HEK293 (cell line): Measurements from ENCODE around the gene ZSCAN20.

ENCODE experiments used
- CTCF ChIA-PET: fragments of 350-600 bp; formaldehyde crosslinking; extraction: SDS; loops from one replicate; lab custom pipeline; 2021; ENCODE audit warnings: antibody characterized with exemption; lab: Yijun Ruan, JAX
- POLR2A ChIA-PET: fragments of 300-600 bp; formaldehyde crosslinking; extraction: SDS; loops from one replicate; lab custom pipeline; 2020; ENCODE audit warnings: antibody characterized with exemption, inconsistent platforms; lab: Yijun Ruan, JAX
- H3K27ac ChIP-seq: fragments of 200-500 bp; sonication (Bioruptor generic); 2 replicates; pipeline ENCODE4 v1.5.1; 2014; ENCODE audit warnings: low read depth, low read length, control low read depth, inconsistent platforms; ENCODE audit errors: extremely low read depth
- H3K36me3 ChIP-seq, 2 experiments: fragments of 200-500 bp in 1 of 2; sonication (Bioruptor generic) in 1 of 2; 1 replicate in 1 of 2; 2 replicates in 1 of 2; pipeline ENCODE4 v1.5.1; 2014 to 2017; ENCODE audit warnings: inconsistent platforms in 2 of 2, low read length in 2 of 2; ENCODE audit not compliant: control insufficient read depth in 2 of 2, insufficient read depth in 1 of 2
- H3K4me1 ChIP-seq: fragments of 200-500 bp; sonication (Bioruptor generic); 2 replicates; pipeline ENCODE4 v1.5.1; 2014; ENCODE audit warnings: mild to moderate bottlenecking, low read length, inconsistent platforms; ENCODE audit not compliant: control insufficient read depth, insufficient read depth
- H3K4me3 ChIP-seq: 2 replicates; pipeline ENCODE4 v1.5.1; 2011; ENCODE audit warnings: low read depth, mild to moderate bottlenecking, control low read depth, low read length, moderate library complexity
- H3K9me3 ChIP-seq: fragments of 200-500 bp; sonication (Bioruptor generic); 2 replicates; pipeline ENCODE4 v1.5.1; 2014; ENCODE audit warnings: low read depth, low read length, inconsistent platforms; ENCODE audit not compliant: control insufficient read depth, insufficient read depth
- FEZF1 ChIP-seq: fragments of 450-650 bp; formaldehyde crosslinking; IDR thresholded peaks from 2 replicates; pipeline ENCODE4 v1.5.1; 2016; ENCODE audit warnings: missing biosample characterization, missing genetic modification characterization
- HIC1 ChIP-seq: fragments of 450-650 bp; formaldehyde crosslinking; IDR thresholded peaks from 2 replicates; pipeline ENCODE4 v1.5.1; 2016; ENCODE audit warnings: missing biosample characterization, missing genetic modification characterization
- KLF1 ChIP-seq: fragments of 450-650 bp; formaldehyde crosslinking; IDR thresholded peaks from 2 replicates; pipeline ENCODE4 v1.5.1; 2016; ENCODE audit warnings: missing biosample characterization, missing genetic modification characterization
- KLF8 ChIP-seq: fragments of 450-650 bp; formaldehyde crosslinking; IDR thresholded peaks from 2 replicates; pipeline ENCODE4 v1.5.1; 2016; ENCODE audit warnings: missing biosample characterization, missing genetic modification characterization
- PRDM10 ChIP-seq: fragments of 450-650 bp; formaldehyde crosslinking; IDR thresholded peaks from 2 replicates; pipeline ENCODE4 v1.5.1; 2016; ENCODE audit warnings: missing biosample characterization, missing genetic modification characterization
- PRDM4 ChIP-seq: fragments of 450-650 bp; formaldehyde crosslinking; IDR thresholded peaks from 2 replicates; pipeline ENCODE4 v1.5.1; 2017; ENCODE audit warnings: missing biosample characterization, missing genetic modification characterization
- WT1 ChIP-seq: fragments of 450-650 bp; formaldehyde crosslinking; IDR thresholded peaks from 2 replicates; pipeline ENCODE4 v1.5.1; 2016; ENCODE audit warnings: missing biosample characterization, missing genetic modification characterization
- ZBTB21 ChIP-seq: fragments of 450-650 bp; formaldehyde crosslinking; IDR thresholded peaks from 2 replicates; pipeline ENCODE4 v1.5.1; 2017; ENCODE audit warnings: missing biosample characterization, missing genetic modification characterization
- ZFP37 ChIP-seq: fragments of 450-650 bp; formaldehyde crosslinking; IDR thresholded peaks from 2 replicates; pipeline ENCODE4 v1.5.1; 2016; ENCODE audit warnings: missing biosample characterization, missing genetic modification characterization
- ZIC2 ChIP-seq: fragments of 450-650 bp; formaldehyde crosslinking; IDR thresholded peaks from 2 replicates; pipeline ENCODE4 v1.5.1; 2016; ENCODE audit warnings: missing biosample characterization, missing genetic modification characterization
- ZNF114 ChIP-seq: fragments of 450-650 bp; formaldehyde crosslinking; IDR thresholded peaks from 2 replicates; pipeline ENCODE4 v1.5.0; 2017; ENCODE audit warnings: missing biosample characterization, missing genetic modification characterization
- ZNF202 ChIP-seq: fragments of 450-650 bp; formaldehyde crosslinking; IDR thresholded peaks from 2 replicates; pipeline ENCODE4 v1.5.1; 2016; ENCODE audit warnings: missing biosample characterization, missing genetic modification characterization, borderline replicate concordance
- ZNF350 ChIP-seq: fragments of 450-650 bp; formaldehyde crosslinking; IDR thresholded peaks from 2 replicates; pipeline ENCODE4 v1.5.0; 2017; ENCODE audit warnings: missing biosample characterization, mild to moderate bottlenecking, missing genetic modification characterization
- ZNF398 ChIP-seq: fragments of 450-650 bp; formaldehyde crosslinking; IDR thresholded peaks from 2 replicates; pipeline ENCODE4 v1.5.1; 2017; ENCODE audit warnings: missing biosample characterization, missing genetic modification characterization
- ZNF530 ChIP-seq: fragments of 450-650 bp; formaldehyde crosslinking; IDR thresholded peaks from 2 replicates; pipeline ENCODE4 v1.5.1; 2016; ENCODE audit warnings: low read depth, missing biosample characterization, missing genetic modification characterization
- ZNF600 ChIP-seq: fragments of 450-650 bp; formaldehyde crosslinking; IDR thresholded peaks from 2 replicates; pipeline ENCODE4 v1.5.1; 2016; ENCODE audit warnings: missing biosample characterization, missing genetic modification characterization
- ZNF623 ChIP-seq: fragments of 450-650 bp; formaldehyde crosslinking; IDR thresholded peaks from 2 replicates; pipeline ENCODE4 v1.5.1; 2016; ENCODE audit warnings: missing biosample characterization, missing genetic modification characterization
- ZSCAN16 ChIP-seq: fragments of 450-650 bp; formaldehyde crosslinking; IDR thresholded peaks from 2 replicates; pipeline ENCODE4 v1.5.1; 2016; ENCODE audit warnings: missing biosample characterization, missing genetic modification characterization

Gene ZSCAN20

GRCh38 chr1:33519240-33519884 is 46.9 kb downstream of the ZSCAN20 start:
- TF ChIP-seq ZSCAN16 (tag by site-specific recombination) (no peak), KLF1 (0 out of 2 replicates have a peak, but pooled peaks have one; percentile 34)
- CTCF ChIA-PET, result interaction anchor here (0.6 kb wide), 1 partner anchor 30 kb away, joined by 3 read pairs; no protein-coding TSS in a partner anchor
- POLR2A ChIA-PET, result no interaction called here
- Histone ChIP-seq H3K27ac (no peak overlapping the region), H3K36me3 (no peaks in the 10 kb centered on the region), H3K4me3 (no peak overlapping the region), H3K4me1 (no peaks in the 10 kb centered on the region), H3K9me3 (no peaks in the 10 kb centered on the region)

- Histone ChIP-seq H3K4me3 (no peak overlapping the region), H3K27ac (no peak overlapping the region), H3K36me3 (no peaks in the 10 kb centered on the region), H3K9me3 (no peaks in the 10 kb centered on the region), H3K4me1 (no peaks in the 10 kb centered on the region)
- TF ChIP-seq HIC1 (tag by site-specific recombination), result no peak
- TF ChIP-seq ZNF623, result no peak
- TF ChIP-seq ZIC2 (tag by site-specific recombination), result no peak
- no peak for TF ChIP-seq ZBTB21 (tag by site-specific recombination)
- no peak for TF ChIP-seq ZNF114 (tag by site-specific recombination)
- TF ChIP-seq WT1 (tag by site-specific recombination), result no peak
- TF ChIP-seq KLF8, result no peak
- no peak for TF ChIP-seq ZFP37 (tag by site-specific recombination)
- TF ChIP-seq ZNF600 (tag by site-specific recombination), result no peak
- ChIA-PET POLR2A (no interaction called here), CTCF (no interaction called here)
Measured at GRCh38 chr1:33524586-33524985, 52.1 kb downstream of the ZSCAN20 start.

- H3K4me3 ChIP-seq, result no peak overlapping the region
- H3K27ac ChIP-seq, result no peak overlapping the region
- no peaks in the 10 kb centered on the region for H3K36me3 ChIP-seq
- POLR2A ChIA-PET, result no interaction called here
- CTCF ChIA-PET, result no interaction called here
- no peaks in the 10 kb centered on the region for H3K9me3 ChIP-seq
- no peaks in the 10 kb centered on the region for H3K4me1 ChIP-seq
- TF ChIP-seq PRDM4 (tag by site-specific recombination) (no peak), ZNF398 (tag by site-specific recombination) (no peak), ZNF530 (tag by site-specific recombination) (no peak), ZBTB21 (tag by site-specific recombination) (no peak), ZNF350 (tag by site-specific recombination) (no peak), FEZF1 (tag by site-specific recombination) (no peak), ZNF202 (tag by site-specific recombination) (no peak), PRDM10 (no peak)
Measured at GRCh38 chr1:33527934-33528333, 55.5 kb downstream of the ZSCAN20 start.
